Loucy (cell line): ENCODE results near the gene ZNF836.
A peak's percentile ranks its signal among the peaks of the same experiment; 100 is the strongest.

Experiments
- H2AFZ ChIP-seq: fragments of 200-600 bp; sonication (generic); 2 replicates; pipeline ENCODE4 v1.6.0; 2016; ENCODE audit warnings: antibody characterized with exemption, mild to moderate bottlenecking, low read length, moderate library complexity
- H3F3A ChIP-seq: fragments of 200-600 bp; 2 replicates; pipeline ENCODE4 v1.6.0; 2016; ENCODE audit warnings: antibody characterized with exemption, low read depth, mild to moderate bottlenecking
- H3K27me3 ChIP-seq: fragments of 200-600 bp; sonication (generic); 2 replicates; pipeline ENCODE4 v1.6.1; 2014; ENCODE audit warnings: low read length, mild to moderate bottlenecking; ENCODE audit not compliant: insufficient read depth, poor library complexity, severe bottlenecking
- H3K36me3 ChIP-seq: fragments of 200-600 bp; sonication (generic); 2 replicates; pipeline ENCODE4 v1.6.1; 2016; ENCODE audit warnings: low read length; ENCODE audit not compliant: insufficient read depth
- H3K4me1 ChIP-seq: fragments of 200-600 bp; sonication (generic); 2 replicates; pipeline ENCODE4 v1.5.1; 2014; ENCODE audit warnings: low read length, mild to moderate bottlenecking; ENCODE audit not compliant: insufficient read depth, poor library complexity, severe bottlenecking
- H3K4me2 ChIP-seq: fragments of 200-600 bp; sonication (generic); 2 replicates; pipeline ENCODE4 v1.6.0; 2014; ENCODE audit warnings: antibody characterized with exemption, low read length, low read depth, mild to moderate bottlenecking; ENCODE audit not compliant: poor library complexity, severe bottlenecking
- H3K4me3 ChIP-seq: fragments of 200-600 bp; sonication (generic); 2 replicates; pipeline ENCODE4 v1.5.1; 2014; ENCODE audit warnings: low read length, mild to moderate bottlenecking, mixed read lengths; ENCODE audit not compliant: poor library complexity, severe bottlenecking
- H3K79me2 ChIP-seq: fragments of 200-600 bp; sonication (generic); 2 replicates; pipeline ENCODE4 v1.6.1; 2014; ENCODE audit warnings: low read length; ENCODE audit not compliant: insufficient read depth
- H3K9ac ChIP-seq: fragments of 200-600 bp; sonication (generic); 2 replicates; pipeline ENCODE4 v1.6.0; 2014; ENCODE audit warnings: mild to moderate bottlenecking, low read depth, low read length, moderate library complexity; ENCODE audit not compliant: poor library complexity, severe bottlenecking
- H3K9me2 ChIP-seq: fragments of 200-600 bp; sonication (generic); replicated peaks from 2 replicates; pipeline ENCODE4 v1.6.1; 2016; ENCODE audit warnings: low read depth, low read length, mixed read lengths
- H3K9me3 ChIP-seq: fragments of 200-600 bp; sonication (generic); 2 replicates; pipeline ENCODE4 v1.6.1; 2014; ENCODE audit warnings: mild to moderate bottlenecking, antibody characterized with exemption, low read length, low read depth; ENCODE audit not compliant: insufficient read depth
- H4K20me1 ChIP-seq: fragments of 200-600 bp; sonication (generic); 2 replicates; pipeline ENCODE4 v1.6.0; 2014; ENCODE audit warnings: antibody characterized with exemption, low read length, mild to moderate bottlenecking; ENCODE audit not compliant: insufficient read depth, poor library complexity, severe bottlenecking
- EZH2phosphoT487 ChIP-seq: fragments of 200-600 bp; IDR thresholded peaks from 2 replicates; pipeline ENCODE4 v1.6.1; 2018; ENCODE audit warnings: antibody characterized with exemption, mild to moderate bottlenecking, moderate library complexity, borderline replicate concordance
- TF ChIP-seq, protein P1 (sequence below): fragments of 200-600 bp; sonication (generic); conservative IDR thresholded peaks from 2 replicates; pipeline ENCODE4 v1.5.1; 2014; ENCODE audit warnings: mild to moderate bottlenecking, antibody characterized with exemption, low read length

ZNF836 gene

DNA sequence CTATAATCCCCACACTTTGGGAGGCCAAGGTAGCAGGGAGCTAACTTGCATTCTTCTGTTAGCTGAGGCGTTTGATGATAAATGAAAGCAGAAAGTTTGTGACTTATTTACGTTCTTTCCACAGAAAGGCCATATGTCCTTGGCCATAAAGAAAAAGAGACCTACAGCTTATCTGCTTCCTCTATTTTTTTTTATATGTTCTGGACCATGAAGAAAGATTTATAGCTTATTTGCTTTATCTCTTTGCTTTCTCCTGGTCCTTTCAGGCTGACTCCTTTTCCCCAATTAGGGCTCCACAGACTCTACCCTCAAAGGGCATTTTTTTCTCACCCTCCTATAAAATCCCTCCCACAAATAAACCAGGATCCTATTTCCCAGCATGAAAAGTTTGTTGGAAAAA lies 30.2 kb downstream of the ZNF836 start:
- no peak overlapping the region for H3K9ac ChIP-seq
- TF ChIP-seq, protein P1, sequence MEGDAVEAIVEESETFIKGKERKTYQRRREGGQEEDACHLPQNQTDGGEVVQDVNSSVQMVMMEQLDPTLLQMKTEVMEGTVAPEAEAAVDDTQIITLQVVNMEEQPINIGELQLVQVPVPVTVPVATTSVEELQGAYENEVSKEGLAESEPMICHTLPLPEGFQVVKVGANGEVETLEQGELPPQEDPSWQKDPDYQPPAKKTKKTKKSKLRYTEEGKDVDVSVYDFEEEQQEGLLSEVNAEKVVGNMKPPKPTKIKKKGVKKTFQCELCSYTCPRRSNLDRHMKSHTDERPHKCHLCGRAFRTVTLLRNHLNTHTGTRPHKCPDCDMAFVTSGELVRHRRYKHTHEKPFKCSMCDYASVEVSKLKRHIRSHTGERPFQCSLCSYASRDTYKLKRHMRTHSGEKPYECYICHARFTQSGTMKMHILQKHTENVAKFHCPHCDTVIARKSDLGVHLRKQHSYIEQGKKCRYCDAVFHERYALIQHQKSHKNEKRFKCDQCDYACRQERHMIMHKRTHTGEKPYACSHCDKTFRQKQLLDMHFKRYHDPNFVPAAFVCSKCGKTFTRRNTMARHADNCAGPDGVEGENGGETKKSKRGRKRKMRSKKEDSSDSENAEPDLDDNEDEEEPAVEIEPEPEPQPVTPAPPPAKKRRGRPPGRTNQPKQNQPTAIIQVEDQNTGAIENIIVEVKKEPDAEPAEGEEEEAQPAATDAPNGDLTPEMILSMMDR = no peak
- TF ChIP-seq EZH2phosphoT487 = no peak
- H3F3A ChIP-seq = no peaks in the 10 kb centered on the region
- no peak overlapping the region for H3K4me3 ChIP-seq
- no peaks in the 10 kb centered on the region for H3K9me3 ChIP-seq
- H4K20me1 ChIP-seq = no peaks in the 10 kb centered on the region
- H3K4me1 ChIP-seq = peaks cover 16% of the 10 kb centered on the region
- H2AFZ ChIP-seq = no peak overlapping the region
- H3K79me2 ChIP-seq = peaks cover 28% of the 10 kb centered on the region
- H3K9me2 ChIP-seq = no peaks in the 10 kb centered on the region
- no peaks in the 10 kb centered on the region for H3K27me3 ChIP-seq
- H3K36me3 ChIP-seq = no peaks in the 10 kb centered on the region
- H3K4me2 ChIP-seq = no peak overlapping the region

DNA sequence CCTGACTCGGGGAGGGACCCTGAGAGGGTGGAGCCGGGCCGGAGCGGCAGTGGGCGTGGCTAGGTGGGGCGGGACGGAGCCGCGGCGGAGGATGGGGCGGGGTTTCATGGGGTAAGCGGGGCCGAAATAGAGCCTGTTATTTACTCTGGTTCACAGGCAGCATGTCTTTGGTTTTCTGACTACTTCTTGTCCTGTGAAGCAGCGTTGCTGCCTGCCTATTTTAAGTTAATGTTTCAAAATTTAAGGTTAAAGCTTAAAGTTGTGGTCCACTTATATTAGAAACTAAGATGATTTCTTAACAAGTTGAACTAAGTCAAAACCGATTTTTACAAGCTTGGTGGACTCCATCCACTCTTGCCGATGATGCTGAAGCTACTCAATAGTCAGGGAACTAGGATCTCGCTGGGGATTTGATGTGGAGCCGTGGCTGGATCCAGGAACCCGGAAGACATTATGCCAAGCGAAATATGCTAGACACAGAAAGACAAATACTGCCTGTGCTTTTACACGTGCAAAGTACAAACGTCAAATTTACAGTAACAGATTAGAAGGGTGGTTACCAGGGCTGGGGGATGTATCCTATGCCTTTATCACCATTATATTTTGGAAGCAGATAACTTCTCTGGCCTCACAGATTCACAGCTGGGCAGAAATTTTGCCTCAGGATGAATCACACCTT lies 31.2 kb downstream of the ZNF836 start:
- no peaks in the 10 kb centered on the region for H4K20me1 ChIP-seq
- no peak for TF ChIP-seq EZH2phosphoT487
- TF ChIP-seq, protein P1 = no peak
- H3K9me2 ChIP-seq = no peaks in the 10 kb centered on the region
- H3K9me3 ChIP-seq = no peaks in the 10 kb centered on the region
- H2AFZ ChIP-seq = peak overlapping the region; percentile 96
- no peaks in the 10 kb centered on the region for H3F3A ChIP-seq
- peak overlapping the region; percentile 99 for H3K4me3 ChIP-seq
- H3K9ac ChIP-seq = peak overlapping the region; percentile 96
- peaks cover 16% of the 10 kb centered on the region for H3K4me1 ChIP-seq
- peaks cover 38% of the 10 kb centered on the region for H3K79me2 ChIP-seq
- no peaks in the 10 kb centered on the region for H3K36me3 ChIP-seq
- no peaks in the 10 kb centered on the region for H3K27me3 ChIP-seq
- peak overlapping the region; percentile 77 for H3K4me2 ChIP-seq

DNA sequence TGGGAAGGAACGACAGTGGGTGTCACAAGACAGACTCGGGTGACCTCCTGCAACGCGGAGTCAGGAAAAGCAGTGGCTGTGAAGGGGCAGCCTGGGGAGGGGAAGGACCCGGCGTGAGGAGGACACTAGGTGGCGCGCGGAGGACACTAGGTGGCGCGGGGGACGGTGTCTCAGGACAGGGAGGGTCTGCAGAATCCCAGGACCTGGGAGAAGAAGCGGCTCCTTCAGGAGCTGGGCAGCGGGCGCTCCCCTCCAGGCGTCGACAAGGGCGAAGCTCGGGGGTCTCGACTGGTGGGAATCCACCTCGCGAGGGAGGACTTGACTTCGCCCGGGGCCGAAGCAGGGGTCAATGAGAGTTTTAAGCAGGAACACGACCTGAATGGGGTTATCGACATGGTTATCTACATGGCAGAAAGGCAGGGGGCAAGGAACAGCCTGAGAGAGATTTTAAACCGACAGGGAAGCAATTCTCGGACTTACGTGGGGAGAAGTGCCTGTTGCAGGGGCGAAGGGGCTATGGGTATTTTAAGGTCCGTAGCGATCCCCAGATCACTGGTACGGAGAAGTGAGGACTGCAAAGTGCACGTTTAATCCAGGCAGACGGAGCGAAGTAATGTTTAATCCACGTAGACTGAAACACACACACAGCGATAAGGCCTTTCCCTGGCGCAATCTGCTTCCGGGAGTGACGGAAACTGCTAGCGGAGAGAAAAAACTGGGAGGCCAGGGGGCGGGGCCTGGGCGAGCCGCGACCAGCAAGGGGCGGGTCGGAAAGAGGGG lies 32.0 kb downstream of the ZNF836 start, which contains the start of gene ZNF616:
Gene ZNF616 (minus strand): TSS at position 687 of the 780 bp plus-strand sequence. CDS start 9,426 bp downstream, outside the sequence.
- peaks cover 16% of the 10 kb centered on the region for H3K4me1 ChIP-seq
- peaks cover 45% of the 10 kb centered on the region for H3K79me2 ChIP-seq
- no peaks in the 10 kb centered on the region for H3K36me3 ChIP-seq
- peak within 1 kb of the TSS; percentile 96 for H3K9ac ChIP-seq
- H3K9me2 ChIP-seq = no peaks in the 10 kb centered on the region
- no peaks in the 10 kb centered on the region for H3K9me3 ChIP-seq
- H3F3A ChIP-seq = no peaks in the 10 kb centered on the region
- no peaks in the 10 kb centered on the region for H4K20me1 ChIP-seq
- TF ChIP-seq EZH2phosphoT487 = no peak
- TF ChIP-seq, protein P1 = peak; percentile 80
- peak within 1 kb of the TSS; percentile 98 for H2AFZ ChIP-seq
- peak within 1 kb of the TSS; percentile 99 for H3K4me3 ChIP-seq
- peak within 1 kb of the TSS; percentile 87 for H3K4me2 ChIP-seq
- no peaks in the 10 kb centered on the region for H3K27me3 ChIP-seq
